ENCODE measurements around the gene PRPF19.
"Not testable (repeated sequence)": the region's sequence is repeated elsewhere in the genome, so short reads cannot be mapped to it uniquely, and the experiment has no call there.

Gene PRPF19

GRCh38 chr11:60921777-60922335 is 15.5 kb upstream of the PRPF19 start:
- no peak for DNase-seq

GRCh38 chr11:60921259-60921658 is 14.9 kb upstream of the PRPF19 start:
- no peak for DNase-seq

GRCh38 chr11:60919956-60920355 is 13.6 kb upstream of the PRPF19 start:
- no peak for DNase-seq

DNA sequence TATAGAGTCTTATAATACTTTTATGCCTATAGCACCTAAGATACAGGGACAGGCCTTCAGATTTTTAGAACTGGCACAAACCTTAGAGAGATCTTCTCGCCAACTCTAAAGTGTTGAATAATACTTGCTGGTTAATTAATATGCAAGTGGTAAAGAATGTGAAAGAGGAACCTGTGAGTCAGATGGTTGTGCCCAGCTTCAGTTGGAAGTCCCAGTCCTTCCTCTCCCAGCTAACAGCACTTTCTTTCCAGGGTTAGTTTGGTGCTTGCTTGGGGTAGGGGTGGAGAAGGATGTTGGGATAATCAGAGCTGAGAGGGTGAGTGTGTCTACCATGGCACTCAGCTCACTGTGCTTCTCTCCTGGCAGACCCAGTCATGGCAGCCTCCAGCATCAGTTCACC is 12.9 kb upstream of the PRPF19 start:
- DNase-seq = no peak

GRCh38 chr11:60918939-60919265 is 12.5 kb upstream of the PRPF19 start:
- peak; percentile 11 for DNase-seq

- DNase-seq = no peak
These were observed 12.0 kb upstream of the PRPF19 start for GRCh38 chr11:60918251-60918938.

DNA sequence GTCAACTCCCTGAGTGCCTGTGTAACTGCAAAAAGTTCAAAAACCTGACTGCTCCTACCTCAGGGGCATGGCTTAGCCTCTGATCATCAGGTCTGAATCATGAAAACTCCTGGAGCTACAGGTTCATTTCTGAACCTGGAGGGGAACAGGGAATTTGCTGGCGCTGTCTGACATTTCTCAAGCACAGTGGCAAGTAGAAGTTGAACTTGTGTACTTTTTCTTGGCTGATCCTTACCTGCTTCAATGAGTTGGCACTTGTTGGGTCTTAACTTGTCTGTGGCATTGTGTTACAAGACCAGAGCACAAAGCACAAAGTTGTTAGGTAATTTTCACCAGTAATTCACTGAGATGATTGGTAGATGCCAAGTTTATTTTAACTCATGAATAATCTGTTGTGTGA is 10.9 kb upstream of the PRPF19 start:
- no peak for DNase-seq

GRCh38 chr11:60916669-60917206 is 10.4 kb upstream of the PRPF19 start:
- no peak for DNase-seq

GRCh38 chr11:60915248-60915914 is 9.0 kb upstream of the PRPF19 start:
- DNase-seq = peak; percentile 70

DNA sequence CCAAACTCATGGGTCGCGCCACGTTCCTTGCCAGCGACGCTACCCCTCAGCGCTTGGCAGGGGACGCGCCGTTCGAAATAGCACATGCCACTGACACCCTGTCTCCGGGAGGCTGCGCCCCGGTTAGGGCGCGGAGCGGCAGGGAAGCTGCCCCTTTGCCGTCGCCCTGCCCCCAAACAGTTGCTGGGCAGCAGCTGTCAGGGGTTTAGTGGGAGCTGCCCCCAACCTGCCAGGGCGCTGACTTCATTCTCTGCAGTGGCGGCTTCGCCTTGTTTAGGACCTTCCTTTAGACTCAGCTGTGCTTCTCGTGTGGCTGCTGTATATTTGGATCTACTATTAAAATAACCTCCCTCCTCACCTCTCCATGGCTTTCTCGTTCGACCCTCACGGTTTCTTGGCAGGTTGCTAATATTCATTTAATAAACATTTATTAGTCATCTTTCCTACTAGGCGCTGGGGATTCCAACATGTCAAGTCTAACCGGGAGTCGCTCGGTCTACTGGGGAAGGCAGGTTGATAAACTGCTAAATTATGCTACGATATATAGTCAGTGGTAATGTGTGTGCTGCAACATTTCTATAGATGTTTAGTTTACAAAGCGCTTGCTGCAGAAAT is 8.4 kb upstream of the PRPF19 start:
- DNase-seq = no peak

DNA sequence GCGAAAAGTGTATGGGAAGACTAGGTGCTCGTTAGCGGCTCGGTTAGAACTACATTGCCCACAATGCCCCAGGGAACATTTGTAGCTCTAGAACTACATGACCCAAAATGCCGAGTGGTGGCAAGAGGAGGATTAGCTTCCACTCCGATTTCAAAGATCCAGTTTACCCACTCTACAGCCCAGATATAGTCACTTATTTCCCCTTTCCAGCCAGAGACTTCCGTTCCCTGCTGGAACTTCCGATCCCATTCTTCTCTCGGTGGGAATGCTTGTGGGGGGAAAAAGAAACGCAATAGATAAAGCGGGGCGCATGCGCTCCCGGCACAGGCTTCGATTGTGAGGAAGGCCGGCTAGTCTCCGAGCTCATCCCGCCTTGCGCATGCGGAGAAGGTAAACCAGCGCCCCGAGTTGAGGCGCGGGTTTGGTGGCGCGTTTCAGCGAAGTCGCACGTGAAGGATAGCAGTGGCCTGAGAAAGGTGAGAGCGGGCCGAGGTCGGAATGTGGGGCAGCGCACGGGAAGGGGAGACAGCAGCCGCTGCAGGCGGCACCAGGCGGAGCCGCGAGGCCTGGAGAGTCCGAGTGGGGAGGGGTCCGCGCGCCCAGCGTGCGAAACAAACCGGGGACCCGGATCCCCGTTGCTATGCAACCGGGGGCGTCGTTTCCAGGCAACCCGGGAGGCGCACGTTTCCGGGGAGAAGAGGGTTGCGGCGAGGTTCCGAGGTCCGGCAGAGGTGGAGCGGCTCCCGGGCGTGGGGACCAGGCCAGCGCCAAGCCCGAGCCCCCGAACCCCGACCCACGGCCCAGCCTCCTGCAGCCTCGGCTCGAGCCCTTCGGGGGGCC is 7.6 kb upstream of the PRPF19 start, which contains the start of gene TMEM109:
Gene TMEM109, plus strand, starts transcription at position 366 of the 840 bp plus-strand sequence. CDS start 5,536 bp downstream, outside the sequence.
- DNase-seq = peak; percentile 86

DNA sequence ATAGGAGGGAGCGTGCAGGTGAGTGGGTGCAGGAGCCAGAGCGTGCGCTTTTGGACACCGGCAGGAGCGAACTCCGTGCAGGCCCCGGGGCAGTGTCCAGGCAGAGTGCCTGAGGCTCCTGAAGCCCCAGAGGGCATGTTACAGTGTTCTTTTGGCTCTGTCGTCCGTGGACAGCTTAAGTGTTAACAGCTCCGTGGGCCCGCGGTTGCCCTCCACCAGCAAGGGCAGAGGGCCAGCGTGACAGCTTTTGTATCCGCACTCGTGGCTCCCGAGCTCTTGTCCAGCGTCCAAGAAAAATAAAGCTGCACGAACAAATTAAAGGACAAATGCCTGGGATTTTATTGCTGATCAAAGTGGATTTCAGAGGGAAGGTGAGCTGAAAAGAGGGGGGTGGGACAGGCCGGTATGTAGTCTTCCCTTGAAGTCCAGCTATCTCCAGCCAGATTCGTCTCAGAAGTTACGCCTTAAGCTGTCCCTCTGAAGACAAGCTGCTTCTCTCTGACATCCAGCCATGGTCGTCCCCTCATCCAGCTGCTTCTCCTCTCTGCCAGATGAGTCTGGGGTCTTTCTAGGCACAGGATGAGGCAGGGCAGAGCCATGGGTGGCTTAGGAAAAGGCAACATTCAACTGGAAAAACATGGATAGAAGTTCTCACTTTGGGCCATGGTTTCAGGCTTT is 6.6 kb upstream of the PRPF19 start:
- no peak for DNase-seq

GRCh38 chr11:60912223-60912850 is 6.0 kb upstream of the PRPF19 start:
- no peak for DNase-seq

DNA sequence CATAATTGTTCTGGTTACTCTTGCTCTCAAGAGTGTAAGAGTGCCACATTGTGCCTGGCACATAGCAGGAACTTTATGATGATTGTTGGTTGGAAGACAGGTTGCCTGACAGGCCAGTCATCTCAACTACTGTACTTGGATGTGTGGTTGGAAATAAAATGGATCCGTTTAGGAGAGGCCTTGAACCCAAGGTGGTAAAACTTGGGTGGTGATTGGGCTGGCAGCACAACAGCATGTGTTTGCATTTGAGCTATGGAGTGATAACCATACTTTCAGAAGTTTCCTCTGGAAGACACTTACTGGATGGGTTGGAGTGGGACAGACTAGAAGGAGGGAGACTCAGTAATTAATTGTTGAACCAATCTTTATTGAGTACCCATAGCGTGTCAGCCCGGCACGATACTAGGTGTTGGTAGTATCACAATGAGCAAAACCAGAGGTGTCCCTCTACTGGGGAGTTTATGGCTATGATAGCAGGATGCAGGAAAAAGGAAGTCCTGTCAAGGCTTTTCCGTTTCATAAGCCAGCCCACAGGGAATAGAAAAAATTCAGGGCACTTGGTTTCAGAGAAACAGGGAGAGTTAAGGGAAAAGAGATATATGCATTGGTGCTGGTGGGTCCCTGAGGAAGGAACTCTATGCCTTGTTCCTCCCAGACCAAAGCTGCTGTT is 4.5 kb upstream of the PRPF19 start:
- no peak for DNase-seq

DNA sequence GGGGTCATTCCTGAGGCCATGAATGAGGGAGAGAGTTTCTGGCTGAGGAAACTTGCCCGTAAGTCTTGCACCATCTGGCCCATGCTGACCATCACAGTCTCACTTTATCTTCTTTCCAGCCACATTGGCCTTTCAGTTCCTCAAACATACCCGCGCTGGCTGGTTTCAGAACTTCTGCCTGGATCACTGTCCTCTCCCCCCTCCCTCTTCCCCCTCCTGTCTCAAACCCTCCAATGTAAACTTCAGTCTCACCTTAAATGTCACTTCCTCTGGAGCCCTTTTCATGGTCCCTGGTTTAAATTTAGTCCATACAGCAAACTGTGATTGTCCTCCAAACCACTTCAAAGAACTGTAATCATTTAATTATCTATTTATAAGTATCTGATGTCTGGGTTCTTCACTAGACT is 3.9 kb upstream of the PRPF19 start:
- DNase-seq = no peak

DNA sequence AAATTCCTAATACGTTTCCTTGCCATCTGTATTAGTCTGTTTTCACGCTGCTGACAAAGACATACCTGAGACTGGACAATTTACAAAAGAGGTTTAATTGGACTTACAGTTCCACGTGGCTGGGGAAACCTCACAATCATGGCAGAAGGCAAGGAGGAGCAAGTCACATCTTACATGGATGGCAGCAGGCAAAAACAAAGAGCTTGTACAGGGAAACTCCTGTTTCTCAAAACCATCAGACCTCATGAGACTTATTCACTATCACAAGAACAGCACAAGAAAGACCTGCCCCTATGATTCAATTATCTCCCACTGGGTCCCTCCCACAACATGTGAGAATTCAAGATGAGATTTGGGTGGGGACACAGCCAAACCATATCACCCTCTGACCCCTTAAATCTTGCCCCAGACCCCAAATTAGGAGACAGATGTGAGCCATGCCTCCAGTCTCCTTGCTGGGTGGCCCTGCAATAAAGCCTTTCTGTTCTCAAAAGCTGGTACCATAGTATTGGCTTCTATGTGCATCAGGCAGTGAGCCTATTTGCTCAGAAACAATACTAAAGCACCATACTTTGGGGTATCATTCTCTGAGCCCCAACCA is 3.4 kb upstream of the PRPF19 start:
- not testable (repeated sequence) for DNase-seq

GRCh38 chr11:60908803-60909202 is 2.4 kb upstream of the PRPF19 start:
- DNase-seq = no peak

- peak; percentile 43 for DNase-seq
These were observed 753 bp downstream of the PRPF19 start for GRCh38 chr11:60905551-60906113.

DNA sequence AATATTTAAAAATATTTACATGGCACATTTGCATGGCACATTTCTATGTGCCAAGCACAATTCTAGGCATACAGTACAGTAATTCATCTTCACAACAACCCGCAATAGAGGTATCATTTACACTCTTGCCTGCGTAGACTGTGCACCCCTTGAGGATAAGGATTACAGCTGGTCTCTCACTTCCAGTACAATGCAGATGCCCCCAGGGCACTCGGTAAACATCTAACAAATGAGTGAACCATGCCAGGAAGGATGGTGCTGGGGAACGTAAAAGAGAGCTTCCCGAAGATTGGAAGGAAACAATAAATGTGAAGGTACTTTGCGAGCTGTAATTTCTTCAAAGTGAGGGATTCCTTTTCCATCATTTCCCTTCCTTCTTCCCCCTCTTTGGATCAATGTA is 1.3 kb downstream of the PRPF19 start:
- no peak for DNase-seq

DNA sequence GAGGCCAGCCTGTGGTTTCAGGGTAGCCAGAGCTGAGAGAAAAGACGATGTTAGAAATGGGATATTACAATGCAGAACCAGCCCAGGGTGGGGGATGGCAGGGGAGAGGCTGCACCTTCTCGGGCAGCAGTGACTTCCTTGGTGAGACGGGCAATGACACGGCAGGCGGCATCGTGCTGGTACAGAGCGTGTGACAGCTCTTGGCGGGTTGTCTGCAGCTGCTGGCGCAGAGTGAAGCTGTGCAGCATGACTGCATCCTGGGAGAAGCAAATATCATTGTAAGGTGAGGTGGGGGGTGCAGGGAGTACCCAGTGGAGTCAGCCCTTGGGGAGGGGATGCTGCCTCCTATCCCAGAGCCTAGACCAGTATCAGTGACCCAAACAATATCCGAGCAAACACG is 3.8 kb downstream of the PRPF19 start:
- no peak for DNase-seq
